ENCODE data around the gene C19orf81. TPM values are rescaled to one million over a fixed set of nuclear protein-coding genes. Genes with fewer than 3 reads are reported as not detected.

Gene C19orf81
- polyA plus RNA-seq, 1 donor (not counting 4 experiments of a cell fraction or from before 2014, with no cell fraction given) = not detected

DNA sequence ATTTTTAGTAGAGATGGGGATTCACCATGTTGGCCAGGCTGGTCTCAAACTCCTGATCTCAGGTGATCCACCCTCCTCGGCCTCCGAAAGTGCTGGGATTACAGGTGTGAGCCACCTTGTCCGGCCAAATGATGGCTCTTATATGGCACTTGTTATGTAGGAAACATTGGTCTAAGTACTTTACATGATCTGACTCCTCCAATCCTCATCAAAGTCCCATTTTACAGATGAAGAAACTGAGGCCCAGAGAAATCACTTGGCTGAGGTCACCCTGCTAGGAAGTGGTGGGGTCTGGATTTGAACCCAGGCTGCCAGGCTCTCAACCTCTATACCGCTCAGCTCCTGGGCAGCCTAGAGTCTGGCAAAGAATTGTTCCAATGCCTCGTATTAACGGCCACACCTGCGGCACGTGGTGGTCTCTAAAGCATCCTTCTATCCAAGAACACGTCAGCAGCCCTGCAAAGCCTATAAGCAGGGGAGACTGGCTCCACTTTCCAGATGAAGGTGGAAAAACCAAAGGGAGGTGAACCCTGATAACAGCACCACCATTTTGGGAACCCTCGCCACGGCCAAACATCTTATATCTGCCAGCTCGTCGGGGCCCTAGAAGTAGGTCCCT, 52.2 kb downstream of the C19orf81 start:
- dilution Hi-C loops (cut with MboI; ENCODE audit: extremely low pct_ligation_motif_present, low sequenced_read_pairs) = no loop called here
- Histone ChIP-seq H4K20me1 (ENCODE audit: control insufficient read depth, extremely low read depth, insufficient read depth, low read length) (no peaks in the 10 kb centered on the region), H3K9ac (ENCODE audit: control insufficient read depth, extremely low read depth, insufficient read depth, low read length) (no peak overlapping the region), H2AFZ (ENCODE audit: control insufficient read depth, low read length) (no peak overlapping the region), H3K36me3 (ENCODE audit: control insufficient read depth in 2 of 2, extremely low read depth in 1 of 2, insufficient read depth in 2 of 2, low read length in 2 of 2) (no peaks in the 10 kb centered on the region), H3K4me2 (ENCODE audit: control insufficient read depth, extremely low read depth, insufficient read depth, low read depth, low read length) (no peak overlapping the region), H3K9me1 (ENCODE audit: control insufficient read depth, extremely low read depth, insufficient read depth, low read length) (no peaks in the 10 kb centered on the region), H3K27ac (ENCODE audit: control insufficient read depth, insufficient read depth, low read length) (no peak overlapping the region), H3K4me1 (ENCODE audit: control insufficient read depth, extremely low read depth, insufficient read depth, low read length) (no peaks in the 10 kb centered on the region), H3K9me3 (ENCODE audit: control insufficient read depth, low read depth, low read length) (no peaks in the 10 kb centered on the region), H3K79me2 (ENCODE audit: control insufficient read depth, insufficient read depth, low read length) (no peaks in the 10 kb centered on the region), H3K27me3 (ENCODE audit: control insufficient read depth, extremely low read depth, insufficient read depth, low read length) (peaks cover 19% of the 10 kb centered on the region), H3K4me3 (ENCODE audit: control insufficient read depth in 2 of 3, extremely low read depth in 1 of 3, insufficient read depth in 2 of 3, low read depth in 1 of 3, low read length in 3 of 3) (no peak overlapping the region)
- DNase-seq (ENCODE audit: low read depth, low spot score) = no peak
- TF ChIP-seq, protein P1, sequence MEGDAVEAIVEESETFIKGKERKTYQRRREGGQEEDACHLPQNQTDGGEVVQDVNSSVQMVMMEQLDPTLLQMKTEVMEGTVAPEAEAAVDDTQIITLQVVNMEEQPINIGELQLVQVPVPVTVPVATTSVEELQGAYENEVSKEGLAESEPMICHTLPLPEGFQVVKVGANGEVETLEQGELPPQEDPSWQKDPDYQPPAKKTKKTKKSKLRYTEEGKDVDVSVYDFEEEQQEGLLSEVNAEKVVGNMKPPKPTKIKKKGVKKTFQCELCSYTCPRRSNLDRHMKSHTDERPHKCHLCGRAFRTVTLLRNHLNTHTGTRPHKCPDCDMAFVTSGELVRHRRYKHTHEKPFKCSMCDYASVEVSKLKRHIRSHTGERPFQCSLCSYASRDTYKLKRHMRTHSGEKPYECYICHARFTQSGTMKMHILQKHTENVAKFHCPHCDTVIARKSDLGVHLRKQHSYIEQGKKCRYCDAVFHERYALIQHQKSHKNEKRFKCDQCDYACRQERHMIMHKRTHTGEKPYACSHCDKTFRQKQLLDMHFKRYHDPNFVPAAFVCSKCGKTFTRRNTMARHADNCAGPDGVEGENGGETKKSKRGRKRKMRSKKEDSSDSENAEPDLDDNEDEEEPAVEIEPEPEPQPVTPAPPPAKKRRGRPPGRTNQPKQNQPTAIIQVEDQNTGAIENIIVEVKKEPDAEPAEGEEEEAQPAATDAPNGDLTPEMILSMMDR (optimal IDR thresholded peaks at IDR 0.05 in 1 of 3, IDR thresholded peaks at IDR 0.05 in 1 of 3, conservative IDR thresholded peaks at IDR 0.05 in 1 of 3; ENCODE audit: extremely low read depth in 1 of 3, insufficient read depth in 2 of 3, low read length in 3 of 3) = no peak
- TF ChIP-seq EZH2 (IDR thresholded peaks at IDR 0.05; ENCODE audit: low read length) = no peak
- FAIRE-seq = no peak

- no peaks in the 10 kb centered on the region for H3K9me3 ChIP-seq (ENCODE audit: control insufficient read depth, low read depth, low read length)
- no peak for FAIRE-seq
- H3K4me1 ChIP-seq (ENCODE audit: control insufficient read depth, extremely low read depth, insufficient read depth, low read length) = no peaks in the 10 kb centered on the region
- no peaks in the 10 kb centered on the region for H4K20me1 ChIP-seq (ENCODE audit: control insufficient read depth, extremely low read depth, insufficient read depth, low read length)
- dilution Hi-C loops (cut with MboI; ENCODE audit: extremely low pct_ligation_motif_present, low sequenced_read_pairs) = no loop called here
- no peak for TF ChIP-seq EZH2 (IDR thresholded peaks at IDR 0.05; ENCODE audit: low read length)
- TF ChIP-seq, protein P1 (optimal IDR thresholded peaks at IDR 0.05 in 1 of 3, IDR thresholded peaks at IDR 0.05 in 1 of 3, conservative IDR thresholded peaks at IDR 0.05 in 1 of 3; ENCODE audit: extremely low read depth in 1 of 3, insufficient read depth in 2 of 3, low read length in 3 of 3) = no peak
- H3K79me2 ChIP-seq (ENCODE audit: control insufficient read depth, insufficient read depth, low read length) = no peaks in the 10 kb centered on the region
- peaks cover 14% of the 10 kb centered on the region for H3K27me3 ChIP-seq (ENCODE audit: control insufficient read depth, extremely low read depth, insufficient read depth, low read length)
- no peak overlapping the region for H3K27ac ChIP-seq (ENCODE audit: control insufficient read depth, insufficient read depth, low read length)
- H3K9me1 ChIP-seq (ENCODE audit: control insufficient read depth, extremely low read depth, insufficient read depth, low read length) = no peaks in the 10 kb centered on the region
- DNase-seq (ENCODE audit: low read depth, low spot score) = no peak
- no peak overlapping the region for H2AFZ ChIP-seq (ENCODE audit: control insufficient read depth, low read length)
- no peak overlapping the region for H3K4me2 ChIP-seq (ENCODE audit: control insufficient read depth, extremely low read depth, insufficient read depth, low read depth, low read length)
- H3K36me3 ChIP-seq (ENCODE audit: control insufficient read depth in 2 of 2, extremely low read depth in 1 of 2, insufficient read depth in 2 of 2, low read length in 2 of 2) = no peaks in the 10 kb centered on the region
- no peak overlapping the region for H3K4me3 ChIP-seq (ENCODE audit: control insufficient read depth in 2 of 3, extremely low read depth in 1 of 3, insufficient read depth in 2 of 3, low read depth in 1 of 3, low read length in 3 of 3)
- H3K9ac ChIP-seq (ENCODE audit: control insufficient read depth, extremely low read depth, insufficient read depth, low read length) = no peak overlapping the region
These were observed 53.1 kb downstream of the C19orf81 start for GRCh38 chr19:50702158-50702870.
